H1 (cell line): ENCODE results near the gene TEX22. TPM values are rescaled to one million over a fixed set of nuclear protein-coding genes. Genes with fewer than 3 reads are reported as not detected.

Source experiments
- CTCF ChIA-PET: fragments of 300-600 bp; sonication (Branson Sonifier 250); formaldehyde crosslinking; loops from one replicate; lab custom pipeline; 2021; ENCODE audit not compliant: partially characterized antibody; lab: Charles Lee
- POLR2A ChIA-PET: fragments of 300-600 bp; sonication (Branson Sonifier 250); formaldehyde crosslinking; loops from one replicate; lab custom pipeline; 2021; ENCODE audit warnings: inconsistent platforms; ENCODE audit not compliant: partially characterized antibody; lab: Charles Lee
- DNase-seq, 2 experiments: peaks; one replicate each; pipeline versions ENCODE4 v3.0.0 to v3.0.0-alpha.2; 2010 to 2022; ENCODE audit warnings: low spot score in 2 of 2, low read depth in 1 of 2, mixed read lengths in 1 of 2
- FAIRE-seq: peaks from 2 replicates; lab custom pipeline; 2011; peaks lifted over from hg19 to GRCh38; lab: Jason Lieb, UNC
- H2AFZ ChIP-seq: 2 replicates; pipeline ENCODE4 v1.8.1; 2012; ENCODE audit warnings: low read length, inconsistent platforms
- H2AK5ac ChIP-seq: 2 replicates; pipeline ENCODE4 v1.6.1; 2013; ENCODE audit warnings: low read depth, low read length
- H2BK120ac ChIP-seq: replicated peaks from 2 replicates; pipeline ENCODE3; 2013; ENCODE audit warnings: low read depth, low read length, inconsistent platforms
- H2BK12ac ChIP-seq: 2 replicates; pipeline ENCODE4 v1.6.1; 2013; ENCODE audit warnings: low read depth, low read length
- H2BK15ac ChIP-seq: 2 replicates; pipeline ENCODE4 v1.6.1; 2013; ENCODE audit warnings: low read length
- H2BK20ac ChIP-seq: 2 replicates; pipeline ENCODE4 v1.6.1; 2013; ENCODE audit warnings: low read length
- H2BK5ac ChIP-seq: 2 replicates; pipeline ENCODE4 v1.6.1; 2013; ENCODE audit warnings: low read depth, low read length
- H3K14ac ChIP-seq: 2 replicates; pipeline ENCODE4 v1.6.1; 2013; ENCODE audit warnings: inconsistent platforms; ENCODE audit not compliant: insufficient read length
- H3K18ac ChIP-seq: 2 replicates; pipeline ENCODE4 v1.6.1; 2013; ENCODE audit warnings: low read length; ENCODE audit errors: extremely low read depth
- H3K23ac ChIP-seq: 2 replicates; pipeline ENCODE4 v1.6.1; 2013; ENCODE audit warnings: inconsistent platforms; ENCODE audit not compliant: insufficient read length
- H3K23me2 ChIP-seq: 2 replicates; pipeline ENCODE4 v1.6.1; 2013; ENCODE audit warnings: low read depth, low read length
- H3K27ac ChIP-seq: 2 replicates; pipeline ENCODE4 v1.6.1; 2011; ENCODE audit warnings: low read depth, low read length, inconsistent platforms
- H3K27me3 ChIP-seq, 4 experiments: replicated peaks in 1 of 4; 1 replicate in 1 of 4; 2 replicates in 3 of 4; pipeline versions ENCODE4 v1.6.1 to v1.8.1; 2011 to 2013; ENCODE audit warnings: low read length in 3 of 4, mild to moderate bottlenecking in 3 of 4, inconsistent platforms in 2 of 4, mixed read lengths in 2 of 4, moderate library complexity in 1 of 4; ENCODE audit not compliant: control insufficient read depth in 3 of 4, insufficient read depth in 3 of 4; ENCODE audit errors: extremely low read depth in 1 of 4
- H3K36me3 ChIP-seq, 4 experiments: 2 replicates each; pipeline versions ENCODE4 v1.6.1 to v1.8.1; 2011 to 2013; ENCODE audit warnings: mild to moderate bottlenecking in 4 of 4, low read length in 3 of 4, moderate library complexity in 2 of 4, control low read depth in 1 of 4, inconsistent platforms in 1 of 4; ENCODE audit not compliant: insufficient read depth in 4 of 4, control insufficient read depth in 2 of 4
- H3K4ac ChIP-seq: replicated peaks from 2 replicates; pipeline ENCODE3; 2013; ENCODE audit warnings: low read length, low read depth, mixed read lengths, inconsistent platforms; ENCODE audit not compliant: insufficient read length
- H3K4me1 ChIP-seq, 4 experiments: replicated peaks in 1 of 4; 1 replicate in 1 of 4; 2 replicates in 3 of 4; pipeline versions ENCODE4 v1.6.1 to v1.8.1; 2011 to 2013; ENCODE audit warnings: low read length in 3 of 4, inconsistent platforms in 2 of 4, mixed read lengths in 1 of 4; ENCODE audit not compliant: insufficient read depth in 4 of 4, control insufficient read depth in 3 of 4
- H3K4me2 ChIP-seq, 2 experiments: 2 replicates each; pipeline versions ENCODE4 v1.6.1 to v1.8.1; 2011 to 2013; ENCODE audit warnings: low read depth in 2 of 2, low read length in 2 of 2, control low read depth in 1 of 2, inconsistent platforms in 1 of 2, mild to moderate bottlenecking in 1 of 2; ENCODE audit not compliant: insufficient read depth in 1 of 2
- H3K4me3 ChIP-seq, 4 experiments: fragments of 200-600, 300-600 bp in 1 of 4; sonication (generic), shearing (Covaris generic), sonication (Bioruptor Twin) in 1 of 4; 2 replicates each; pipeline versions ENCODE4 v1.5.1 to v1.8.1; 2011 to 2016; ENCODE audit warnings: low read length in 4 of 4, low read depth in 3 of 4, control low read depth in 2 of 4, inconsistent platforms in 2 of 4, mild to moderate bottlenecking in 2 of 4, mixed read lengths in 1 of 4, moderate library complexity in 1 of 4; ENCODE audit not compliant: insufficient read depth in 2 of 4; ENCODE audit errors: extremely low read depth in 1 of 4
- H3K56ac ChIP-seq: replicated peaks from 2 replicates; pipeline ENCODE3; 2013; ENCODE audit warnings: low read depth, mild to moderate bottlenecking, mixed read lengths, low read length, inconsistent platforms; ENCODE audit not compliant: insufficient read length
- H3K79me1 ChIP-seq: 2 replicates; pipeline ENCODE4 v1.6.1; 2013; ENCODE audit warnings: low read depth, low read length, control low read depth
- H3K79me2 ChIP-seq, 2 experiments: 2 replicates each; pipeline versions ENCODE4 v1.6.1 to v1.8.1; 2012 to 2013; ENCODE audit warnings: low read length in 2 of 2, mild to moderate bottlenecking in 2 of 2, inconsistent platforms in 1 of 2; ENCODE audit not compliant: insufficient read depth in 2 of 2, control insufficient read depth in 1 of 2
- H3K9ac ChIP-seq, 4 experiments: replicated peaks in 1 of 4; 1 replicate in 1 of 4; 2 replicates in 3 of 4; pipeline versions ENCODE4 v1.6.1 to v1.8.1; 2011 to 2013; ENCODE audit warnings: low read depth in 3 of 4, low read length in 3 of 4, control low read depth in 2 of 4, mild to moderate bottlenecking in 2 of 4, moderate library complexity in 2 of 4, inconsistent platforms in 1 of 4; ENCODE audit errors: extremely low read depth in 1 of 4
- H3K9me3 ChIP-seq, 2 experiments: 2 replicates each; pipeline versions ENCODE4 v1.6.1 to v1.8.1; 2012 to 2013; ENCODE audit warnings: mild to moderate bottlenecking in 2 of 2, moderate library complexity in 2 of 2, control low read depth in 1 of 2, inconsistent platforms in 1 of 2, low read depth in 1 of 2, low read length in 1 of 2, mixed read lengths in 1 of 2; ENCODE audit not compliant: insufficient read depth in 2 of 2
- H4K20me1 ChIP-seq, 2 experiments: replicated peaks in 1 of 2; 2 replicates each; pipeline versions ENCODE3 to v1.8.1; 2011 to 2013; ENCODE audit warnings: inconsistent platforms in 2 of 2, low read length in 2 of 2, mild to moderate bottlenecking in 1 of 2; ENCODE audit not compliant: insufficient read depth in 2 of 2, control insufficient read depth in 1 of 2
- H4K5ac ChIP-seq: 2 replicates; pipeline ENCODE4 v1.6.1; 2013; ENCODE audit warnings: low read length, low read depth, mixed read lengths, inconsistent platforms; ENCODE audit not compliant: insufficient read length
- H4K8ac ChIP-seq: 2 replicates; pipeline ENCODE4 v1.8.0; 2013; ENCODE audit warnings: mild to moderate bottlenecking, moderate library complexity, low read length, inconsistent platforms; ENCODE audit not compliant: insufficient read depth; ENCODE audit errors: extremely low read depth
- H4K91ac ChIP-seq: replicated peaks from 2 replicates; pipeline ENCODE3; 2013; ENCODE audit warnings: low read length, mixed read lengths, inconsistent platforms; ENCODE audit not compliant: insufficient read length
- BCL11A ChIP-seq, 2 experiments: IDR thresholded peaks; one replicate each; pipeline ENCODE4 v1.6.1; 2011; ENCODE audit warnings: low read depth in 2 of 2, low read length in 2 of 2, mild to moderate bottlenecking in 2 of 2
- CHD2 ChIP-seq: IDR thresholded peaks from 2 replicates; pipeline ENCODE4 v1.6.1; 2012; ENCODE audit warnings: low read length, improper control_type of control experiment
- CREB1 ChIP-seq: IDR thresholded peaks from 2 replicates; pipeline ENCODE4 v1.6.1; 2012; ENCODE audit warnings: inconsistent platforms
- GTF2F1 ChIP-seq: IDR thresholded peaks from 2 replicates; pipeline ENCODE4 v1.6.1; 2012; ENCODE audit warnings: low read depth, low read length, improper control_type of control experiment, borderline replicate concordance
- HDAC6 ChIP-seq: IDR thresholded peaks from one replicate; pipeline ENCODE4 v1.7.1; 2012; ENCODE audit warnings: low read depth, mild to moderate bottlenecking, inconsistent platforms, low read length, moderate library complexity
- KDM5A ChIP-seq: fragments of 200-600 bp; IDR thresholded peaks from 2 replicates; pipeline ENCODE4 v1.7.1; 2012; ENCODE audit warnings: mild to moderate bottlenecking, low read length, inconsistent platforms, mixed read lengths
- NRF1 ChIP-seq: IDR thresholded peaks from 2 replicates; pipeline ENCODE4 v1.6.1; 2011; ENCODE audit warnings: mild to moderate bottlenecking, low read depth, low read length, improper control_type of control experiment
- RAD21 ChIP-seq, 2 experiments: IDR thresholded peaks in 1 of 2; conservative IDR thresholded peaks in 1 of 2; 2 replicates each; pipeline ENCODE4 v1.6.1; 2011; ENCODE audit warnings: low read depth in 2 of 2, low read length in 2 of 2, improper control_type of control experiment in 1 of 2, inconsistent platforms in 1 of 2, mild to moderate bottlenecking in 1 of 2, moderate library complexity in 1 of 2
- SRF ChIP-seq: IDR thresholded peaks from 2 replicates; pipeline ENCODE4 v1.6.1; 2011; ENCODE audit warnings: mild to moderate bottlenecking, low read depth, low read length, moderate library complexity
- TAF7 ChIP-seq: optimal IDR thresholded peaks from 2 replicates; pipeline ENCODE3; 2011; ENCODE audit warnings: low read depth, mild to moderate bottlenecking, inconsistent platforms, low read length, moderate library complexity, borderline replicate concordance
- WGBS, 2 experiments: shearing (Covaris generic) in 1 of 2; methylation state at CpG; one replicate each; pipeline versions ENCODE4 v1.1.6 to v1.1.7; 2013 to 2015; ENCODE audit warnings: low lambda C conversion rate in 2 of 2, mixed read lengths in 2 of 2, inconsistent platforms in 1 of 2, low coverage in 1 of 2, missing lambda C conversion rate in 1 of 2; ENCODE audit not compliant: insufficient replicate concordance in 2 of 2, insufficient coverage in 1 of 2, insufficient read length in 1 of 2; ENCODE audit errors: extremely low coverage in 1 of 2, missing lambda C conversion rate in 1 of 2; 5-methylcytosine and 5-hydroxymethylcytosine counted together
- polyA plus RNA-seq, 7 experiments: library from polyadenylated mRNA; depleted of rRNA in 3 of 7; stranded (reverse) in 5 of 7; unstranded in 2 of 7; fragments of >200 nt in 5 of 7; fragments of 200-250 nt in 2 of 7; gene quantifications; 1 replicate in 5 of 7; 2 replicates in 1 of 7; 4 replicates in 1 of 7; pipeline versions ENCODE4 v1.2.1 to v1.2.3, GENCODE V29; 2011 to 2013; ENCODE audit warnings: missing spikeins in 2 of 7, mixed read lengths in 2 of 7
- total RNA-seq: library from RNA; stranded (reverse); fragmentation: NEBNext Ultra II Directional; extraction: Animal tissue kit (Norgen Biotek cat#: 25700); gene quantifications from 2 replicates; pipeline ENCODE4 v1.2.1, GENCODE V29; 2021
- TF ChIP-seq, protein P1 (sequence below): IDR thresholded peaks from 2 replicates; pipeline ENCODE4 v1.6.1; 2011; ENCODE audit warnings: low read length, improper control_type of control experiment
- TF ChIP-seq, protein P2 (sequence below): IDR thresholded peaks from 2 replicates; pipeline ENCODE4 v1.6.1; 2012; ENCODE audit warnings: inconsistent platforms

TEX22 gene
- total and polyA plus RNA-seq, 2 of the 8 experiments (the other 6 are each of a cell fraction or from before 2014, with no cell fraction given), result 0.24 to 0.39 TPM

DNA sequence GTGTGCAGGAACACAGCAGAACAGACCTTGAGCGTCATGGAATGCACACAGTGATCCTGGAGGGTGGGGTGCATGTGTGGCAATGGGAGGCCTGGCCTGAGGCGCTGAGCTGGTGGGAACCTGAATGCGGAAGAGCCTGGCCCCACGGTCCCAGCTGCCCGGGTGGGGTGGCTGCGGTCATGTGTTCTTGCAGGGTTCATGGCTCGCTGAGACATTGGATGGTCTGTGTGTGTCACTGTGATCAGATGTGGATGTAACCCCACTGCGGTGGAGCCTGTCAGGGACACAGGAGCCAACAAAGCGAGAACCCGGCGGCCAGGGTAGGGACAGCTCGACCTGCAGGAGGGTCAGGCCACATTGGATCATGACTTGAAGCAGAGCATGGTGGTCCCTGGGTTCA is 44.5 kb downstream of the TEX22 start:
- no peaks in the 10 kb centered on the region for H3K23me2 ChIP-seq
- H3K4me2 ChIP-seq, result no peak overlapping the region
- H2BK120ac ChIP-seq, result no peak overlapping the region
- H4K20me1 ChIP-seq, result peaks cover 30 to 33% of the 10 kb centered on the region in 2 experiments
- DNase-seq, result no peak
- H3K23ac ChIP-seq, result no peak overlapping the region
- H3K27ac ChIP-seq, result no peak overlapping the region
- H2BK5ac ChIP-seq, result no peak overlapping the region
- no peak for FAIRE-seq
- POLR2A ChIA-PET, result interaction anchor here (0.6 kb wide), 1 partner anchor 27 kb away, joined by 3 read pairs; no protein-coding TSS in a partner anchor
- no peak overlapping the region for H2BK12ac ChIP-seq
- H3K9ac ChIP-seq, result no peak overlapping the region
- H2AK5ac ChIP-seq, result no peak overlapping the region
- peaks cover 28% of the 10 kb centered on the region for H3K79me1 ChIP-seq
- H3K36me3 ChIP-seq, result peaks cover 0 to 15% (median 2%) of the 10 kb centered on the region in 4 experiments; a peak in 4 of 8 replicates
- no peak overlapping the region for H3K14ac ChIP-seq
- H4K8ac ChIP-seq, result no peak overlapping the region; the same call in 1 of the 2 replicates
- no peaks in the 10 kb centered on the region for H3K4me1 ChIP-seq
- H3K4me3 ChIP-seq, result no peak overlapping the region
- H2BK20ac ChIP-seq, result no peak overlapping the region
- no peaks in the 10 kb centered on the region for H3K9me3 ChIP-seq
- WGBS, 2 experiments, result 87% methylated on average over 12 of the region's 12 CpGs; no CpG with 5 or more reads in 1 of the 2 experiments
- no peaks in the 10 kb centered on the region for H3K27me3 ChIP-seq
- CTCF ChIA-PET, result interaction anchor here (1.0 to 1.5 kb wide), 2 partner anchors 28 to 79 kb away, joined by 3 to 5 read pairs; no protein-coding TSS in a partner anchor
- no peak overlapping the region for H4K91ac ChIP-seq
- H2BK15ac ChIP-seq, result no peak overlapping the region
- no peak overlapping the region; the same call in 1 of the 2 replicates for H3K18ac ChIP-seq
- no peak overlapping the region for H4K5ac ChIP-seq
- no peak overlapping the region for H3K4ac ChIP-seq
- H3K79me2 ChIP-seq, result peaks cover 0 to 17% of the 10 kb centered on the region in 2 experiments; a peak in 2 of 4 replicates
- no peak overlapping the region for H3K56ac ChIP-seq
- no peak overlapping the region for H2AFZ ChIP-seq
- TF ChIP-seq, protein P1, sequence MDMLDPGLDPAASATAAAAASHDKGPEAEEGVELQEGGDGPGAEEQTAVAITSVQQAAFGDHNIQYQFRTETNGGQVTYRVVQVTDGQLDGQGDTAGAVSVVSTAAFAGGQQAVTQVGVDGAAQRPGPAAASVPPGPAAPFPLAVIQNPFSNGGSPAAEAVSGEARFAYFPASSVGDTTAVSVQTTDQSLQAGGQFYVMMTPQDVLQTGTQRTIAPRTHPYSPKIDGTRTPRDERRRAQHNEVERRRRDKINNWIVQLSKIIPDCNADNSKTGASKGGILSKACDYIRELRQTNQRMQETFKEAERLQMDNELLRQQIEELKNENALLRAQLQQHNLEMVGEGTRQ, result no peak
- TF ChIP-seq SRF, result no peak
- no peak for TF ChIP-seq TAF7
- no peak for TF ChIP-seq RAD21 (IDR thresholded peaks at IDR 0.05 in 1 of 2, conservative IDR thresholded peaks at IDR 0.05 in 1 of 2; ENCODE audit: low read depth in 2 of 2, low read length in 2 of 2)
- TF ChIP-seq, protein P2, sequence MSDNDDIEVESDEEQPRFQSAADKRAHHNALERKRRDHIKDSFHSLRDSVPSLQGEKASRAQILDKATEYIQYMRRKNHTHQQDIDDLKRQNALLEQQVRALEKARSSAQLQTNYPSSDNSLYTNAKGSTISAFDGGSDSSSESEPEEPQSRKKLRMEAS, result no peak
- no peak for TF ChIP-seq HDAC6
- no peak for TF ChIP-seq KDM5A
- no peak for TF ChIP-seq GTF2F1
- TF ChIP-seq CREB1, result no peak
- TF ChIP-seq BCL11A (IDR thresholded peaks at IDR 0.05; ENCODE audit: low read depth in 2 of 2, low read length in 2 of 2), result no peak
- no peak for TF ChIP-seq NRF1
- no peak for TF ChIP-seq CHD2
